Inflammatory macrophage treated with lipopolysaccharide for 1 hour (primary cell): ENCODE data around the gene GSE1.

Experiments used
- DNase-seq, 2 donors: peaks; one replicate each; pipeline ENCODE4 v3.0.0-alpha.2; 2020 to 2022

Gene GSE1

DNA sequence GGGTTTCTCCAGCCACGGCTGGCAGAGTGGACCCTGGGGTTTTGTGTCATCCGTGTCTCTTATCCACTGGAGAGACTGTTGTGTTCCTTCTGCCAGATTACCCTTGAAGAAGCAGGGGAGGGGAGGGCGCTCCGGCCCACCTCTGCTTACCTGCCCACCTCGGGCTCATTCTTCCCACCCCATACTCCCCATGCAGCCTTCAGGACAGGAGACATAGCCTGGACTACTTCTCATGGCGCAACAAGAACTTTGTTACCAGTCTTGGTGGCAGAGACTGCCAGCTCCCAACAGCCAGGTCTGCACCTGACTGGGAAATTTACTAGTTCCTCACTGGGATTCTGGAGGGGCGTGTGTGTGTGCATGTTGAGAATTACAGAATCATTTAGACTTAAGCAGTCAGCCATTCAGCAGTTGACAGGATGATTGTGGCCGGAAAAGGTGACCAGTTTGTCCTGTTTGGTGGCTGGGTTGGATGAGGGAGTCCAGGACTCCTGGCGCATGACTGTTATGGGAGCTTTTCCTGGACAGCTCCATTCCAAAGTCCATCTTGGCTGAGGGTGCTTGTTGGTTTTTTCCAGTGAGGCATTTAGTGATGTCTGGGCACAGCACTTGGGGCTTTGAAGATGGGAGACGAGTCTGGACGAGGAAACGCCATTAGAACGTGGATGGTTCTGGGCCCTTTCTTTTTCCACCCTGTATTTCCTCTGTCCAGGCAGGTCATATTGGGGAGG lies 8.7 kb downstream of the GSE1 start:
- no peak for DNase-seq

DNA sequence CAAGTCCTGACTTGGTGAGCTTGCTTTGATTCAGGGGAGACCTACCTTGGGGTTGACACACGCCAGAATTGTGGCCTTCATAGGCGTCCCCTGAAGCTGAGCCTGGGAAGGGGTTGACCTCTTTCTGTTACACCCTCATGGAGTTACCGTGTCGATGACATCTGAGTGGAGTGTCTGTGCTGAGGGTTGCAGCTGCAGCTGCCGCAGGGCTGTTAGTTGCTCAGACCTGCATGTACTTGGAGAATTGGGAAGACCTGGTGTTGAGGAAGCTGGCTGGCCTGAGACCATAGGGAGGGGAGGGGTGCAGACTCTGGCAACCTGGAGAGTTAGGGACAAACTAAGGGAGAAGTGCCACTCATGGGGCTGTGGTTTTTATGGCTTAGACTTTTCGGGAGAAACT lies 9.6 kb downstream of the GSE1 start:
- DNase-seq, result no peak

GRCh38 chr16:85623250-85623649 lies 10.1 kb downstream of the GSE1 start:
- DNase-seq, result no peak

DNA sequence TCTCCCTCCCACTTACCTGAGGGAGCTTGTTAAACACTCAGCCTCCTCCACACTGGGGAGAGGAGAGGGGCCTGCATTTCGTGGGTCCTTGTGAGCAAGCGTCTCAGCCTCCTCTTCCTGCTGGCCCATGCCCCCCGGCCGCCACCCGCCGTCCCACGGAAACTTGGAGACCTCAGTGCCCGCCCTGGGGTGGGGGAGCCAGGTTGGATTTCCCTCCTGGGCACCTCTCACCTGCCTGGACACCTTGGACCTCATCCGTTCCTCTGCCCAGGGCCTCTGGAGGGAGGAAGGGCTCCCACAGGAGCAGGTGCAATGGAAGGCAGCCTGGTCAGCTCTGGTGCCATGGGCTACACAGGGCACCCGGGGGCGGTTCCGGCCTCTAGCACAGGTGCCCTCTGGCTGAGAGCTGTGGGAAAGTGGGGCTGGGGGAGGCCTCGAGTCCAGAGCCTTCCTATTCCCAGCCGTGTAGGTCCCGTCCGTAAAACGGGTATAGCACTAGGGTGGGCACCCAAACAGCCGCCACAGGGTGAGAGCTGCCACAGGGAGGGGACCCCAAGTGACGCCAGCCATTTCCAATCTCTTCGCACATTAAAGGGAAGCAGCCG lies 11.0 kb downstream of the GSE1 start:
- DNase-seq, result no peak

- no peak for DNase-seq
Measured at GRCh38 chr16:85624646-85625045, 11.5 kb downstream of the GSE1 start.

- DNase-seq, result no peak
Measured at GRCh38 chr16:85625053-85625452, 11.9 kb downstream of the GSE1 start.

- DNase-seq, result no peak
Measured at GRCh38 chr16:85625485-85626117, 12.5 kb downstream of the GSE1 start.

DNA sequence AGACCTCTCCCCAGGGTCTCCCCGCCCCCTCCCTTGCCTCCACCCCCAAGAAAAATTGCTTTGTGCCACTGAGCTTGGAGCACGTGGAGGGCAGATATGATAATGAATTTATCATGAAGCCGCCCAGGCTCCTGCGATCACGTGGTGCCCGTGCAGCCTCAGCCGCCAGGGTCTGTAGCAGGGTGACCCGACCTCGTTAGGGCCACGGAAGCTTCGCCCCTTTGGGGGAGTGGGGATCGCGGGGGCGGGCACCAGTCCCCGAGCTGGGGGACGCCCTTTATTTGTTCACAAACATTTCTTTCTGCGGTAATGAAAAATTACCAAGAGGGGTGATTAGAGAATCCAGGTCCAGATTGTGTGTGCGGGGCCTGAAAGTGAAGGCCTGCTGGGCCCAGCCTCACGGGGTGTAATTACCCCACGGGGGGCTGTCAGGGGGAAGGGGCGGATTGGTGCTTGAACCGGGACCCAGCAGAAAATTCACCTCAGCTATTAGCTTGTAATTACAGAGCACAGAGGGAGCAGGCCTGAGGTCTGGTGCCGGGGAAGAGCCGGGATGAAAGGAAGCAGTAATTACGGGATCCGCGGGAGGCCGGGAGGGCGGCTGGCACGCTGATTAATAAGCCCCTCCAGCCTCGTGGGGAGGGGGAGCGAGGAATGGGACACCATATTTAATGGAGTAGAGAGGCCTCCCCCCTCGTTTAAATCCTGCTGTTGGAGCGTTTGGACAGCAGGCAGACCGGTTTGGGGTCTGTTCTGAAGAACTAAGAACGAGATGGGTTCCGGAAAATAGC lies 13.3 kb downstream of the GSE1 start:
- no peak for DNase-seq

DNA sequence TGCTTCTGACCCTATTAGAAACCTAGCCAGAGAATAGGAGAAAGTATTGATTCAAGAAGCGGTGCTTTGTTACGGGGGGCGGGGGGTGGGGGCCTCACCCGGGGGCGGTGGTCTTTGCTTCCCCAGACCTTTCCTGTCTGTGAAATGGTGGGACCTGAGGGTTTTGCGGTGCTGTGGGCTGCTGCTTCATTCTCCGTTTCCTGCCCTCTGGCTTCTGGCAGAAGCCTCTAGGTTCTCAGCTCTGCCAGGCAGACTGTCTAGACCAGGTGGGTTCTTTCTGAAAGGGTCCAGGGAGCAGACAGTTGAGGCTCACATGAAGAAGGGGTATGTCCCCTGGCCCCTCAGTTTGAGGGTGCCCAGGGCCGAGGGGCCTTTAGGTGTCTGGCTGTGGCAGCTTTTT lies 14.0 kb downstream of the GSE1 start:
- DNase-seq, result no peak

DNA sequence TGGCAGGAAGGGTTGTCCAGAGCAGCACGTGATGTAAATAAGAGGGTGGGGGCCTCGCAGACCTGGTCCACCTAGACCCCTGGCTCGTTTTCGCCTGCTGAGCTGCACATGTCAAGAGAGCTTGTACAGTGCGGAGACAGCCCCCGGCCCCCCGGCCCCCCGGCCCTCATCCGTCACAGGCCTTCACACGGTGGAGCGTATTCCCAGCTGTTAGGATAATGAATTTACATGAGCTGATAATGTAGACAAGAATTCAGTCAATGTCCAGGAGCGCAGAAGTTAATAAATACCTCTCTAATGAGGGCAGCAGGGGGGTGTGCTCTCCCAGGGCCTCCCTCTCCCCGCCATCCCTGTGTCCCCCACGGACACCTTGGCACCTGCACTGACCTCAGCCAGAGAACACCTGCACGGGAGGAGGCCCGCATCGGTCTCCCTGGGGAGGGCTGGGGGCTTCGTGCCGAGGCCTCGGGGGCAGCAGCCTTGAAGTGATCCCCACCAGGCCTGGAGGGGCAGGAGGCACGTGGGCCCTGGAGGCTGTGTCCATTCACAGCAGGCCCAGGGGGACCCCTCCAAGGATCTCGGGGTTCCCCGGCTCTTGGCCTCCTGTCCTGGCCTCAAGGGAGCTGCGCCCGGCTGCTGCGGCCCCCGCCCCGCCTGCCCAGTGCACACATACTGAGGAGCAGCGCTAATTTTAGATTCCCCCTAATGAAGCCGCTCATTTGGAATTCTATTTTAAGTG lies 14.6 kb downstream of the GSE1 start:
- DNase-seq, result no peak

GRCh38 chr16:85628265-85628556 lies 15.1 kb downstream of the GSE1 start:
- DNase-seq, result no peak

DNA sequence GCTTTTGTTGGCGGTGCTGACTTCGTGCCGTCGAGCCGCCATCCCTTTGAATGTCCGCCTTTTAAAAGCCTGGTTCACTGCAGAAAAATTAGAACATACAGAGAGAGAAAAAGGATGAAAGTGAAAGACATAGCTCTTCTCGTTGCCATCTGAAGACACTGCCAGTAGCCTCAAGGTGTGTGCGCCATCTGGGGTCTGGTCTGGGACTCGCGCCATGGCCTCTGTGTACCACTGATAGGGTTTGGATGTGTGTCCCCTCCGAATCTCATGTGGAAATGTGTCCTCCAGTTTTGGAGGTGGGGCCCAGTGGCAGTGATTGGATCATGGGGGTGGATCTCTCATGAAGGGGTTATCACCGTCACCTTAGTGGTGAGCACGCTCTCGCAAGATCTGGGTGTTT lies 15.5 kb downstream of the GSE1 start:
- DNase-seq, result no peak

- no peak for DNase-seq
Measured at GRCh38 chr16:85629326-85629725, 16.2 kb downstream of the GSE1 start.

- no peak for DNase-seq
Measured at GRCh38 chr16:85629853-85630252, 16.7 kb downstream of the GSE1 start.

GRCh38 chr16:85631230-85631629 lies 18.1 kb downstream of the GSE1 start:
- DNase-seq, result no peak

GRCh38 chr16:85631802-85632393 lies 18.8 kb downstream of the GSE1 start:
- no peak for DNase-seq

- no peak for DNase-seq
Measured at GRCh38 chr16:85632709-85633437, 19.8 kb downstream of the GSE1 start.

- DNase-seq, result no peak
Measured at GRCh38 chr16:85633438-85633743, 20.3 kb downstream of the GSE1 start.

- DNase-seq, result no peak
Measured at GRCh38 chr16:85633888-85634287, 20.8 kb downstream of the GSE1 start.

DNA sequence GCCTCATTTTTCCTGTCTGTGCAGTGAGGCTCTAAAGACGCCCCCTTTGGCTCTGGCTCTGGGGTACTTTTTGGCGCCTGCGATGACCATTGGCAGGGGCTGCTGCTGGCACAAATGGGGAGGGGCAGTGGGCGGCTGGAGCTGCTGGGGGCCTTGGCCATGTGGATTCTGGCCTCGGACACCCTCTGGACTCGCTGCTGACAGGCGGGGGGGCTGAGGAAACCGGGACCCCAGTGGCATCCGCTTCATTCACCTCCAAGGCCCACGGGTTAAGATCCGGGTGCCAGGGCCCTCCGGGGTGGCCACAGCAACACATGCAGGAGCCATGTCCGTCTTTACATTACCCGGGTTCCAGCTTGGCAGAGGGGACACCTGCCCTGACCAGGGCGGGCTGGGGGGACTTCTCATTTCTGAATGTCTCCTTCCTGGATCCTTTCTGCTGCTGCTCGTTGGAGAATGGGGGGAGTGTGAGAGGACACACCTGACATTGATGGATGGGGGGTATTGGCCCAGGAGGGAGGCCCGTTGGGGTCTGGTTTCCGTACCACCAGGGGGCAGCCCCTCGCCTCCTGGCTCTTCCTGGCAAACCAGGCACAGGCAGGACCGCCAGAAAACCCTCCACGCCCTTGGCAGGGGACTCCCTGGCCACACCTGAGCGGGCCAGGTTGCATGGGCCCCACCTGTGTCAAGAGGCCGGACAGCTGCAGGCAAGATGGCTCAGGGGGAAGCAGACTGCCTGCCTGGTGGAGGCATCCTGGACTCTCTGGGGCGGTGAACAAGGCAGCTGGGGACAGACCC lies 21.8 kb downstream of the GSE1 start:
- no peak for DNase-seq

GRCh38 chr16:85635545-85636140 lies 22.5 kb downstream of the GSE1 start:
- DNase-seq, result no peak
